HepG2 (cell line): ENCODE data around the gene NRL. TPM values are rescaled to one million over a fixed set of nuclear protein-coding genes. Genes with fewer than 3 reads are reported as not detected.

ENCODE experiments used
- CBFB ChIP-seq: sonication (generic); formaldehyde crosslinking; IDR thresholded peaks from 2 replicates; pipeline ENCODE4 v1.4.0; 2020; ENCODE audit warnings: missing genetic modification reagents
- CEBPB ChIP-seq: IDR thresholded peaks from 2 replicates; pipeline ENCODE4 v1.6.1; 2011; ENCODE audit warnings: low read depth, low read length, improper control_type of control experiment, borderline replicate concordance
- FOXP1 ChIP-seq, 2 experiments: fragments of 450-650 bp in 1 of 2; IDR thresholded peaks; 2 replicates each; pipeline ENCODE4 v1.6.1; 2017 to 2018; ENCODE audit warnings: antibody characterized with exemption in 1 of 2
- IKZF4 ChIP-seq: sonication (generic); formaldehyde crosslinking; IDR thresholded peaks from 2 replicates; pipeline ENCODE4 v1.5.1; 2020; ENCODE audit warnings: borderline replicate concordance, mild to moderate bottlenecking, low read depth, missing genetic modification reagents; ENCODE audit errors: not compliant biosample characterization
- SMAD1 ChIP-seq: sonication (generic); formaldehyde crosslinking; IDR thresholded peaks from 2 replicates; pipeline ENCODE4 v1.4.0; 2020; ENCODE audit warnings: missing genetic modification reagents, low read depth, mild to moderate bottlenecking, borderline replicate concordance
- SMARCE1 ChIP-seq: fragments of 450-650 bp; IDR thresholded peaks from 2 replicates; pipeline ENCODE4 v1.6.1; 2017; ENCODE audit warnings: borderline replicate concordance
- SOX13 ChIP-seq, 3 experiments: fragments of 450-650 bp in 1 of 3; sonication (generic) in 1 of 3; formaldehyde crosslinking in 1 of 3; IDR thresholded peaks in 2 of 3; conservative IDR thresholded peaks in 1 of 3; 2 replicates each; pipeline versions ENCODE4 v1.5.0 to v1.6.1; 2016 to 2020; ENCODE audit warnings: antibody characterized with exemption in 1 of 3, mild to moderate bottlenecking in 1 of 3, missing compliant biosample characterization in 1 of 3, missing genetic modification reagents in 1 of 3, moderate library complexity in 1 of 3
- ZMYM3 ChIP-seq: sonication (generic); formaldehyde crosslinking; IDR thresholded peaks from 2 replicates; pipeline ENCODE4 v1.5.1; 2020; ENCODE audit warnings: mild to moderate bottlenecking, missing genetic modification reagents
- ZNF720 ChIP-seq: sonication (generic); formaldehyde crosslinking; IDR thresholded peaks from 2 replicates; pipeline ENCODE4 v1.4.0; 2020; ENCODE audit warnings: missing genetic modification reagents
- polyA plus RNA-seq, 8 experiments: library from polyadenylated mRNA; depleted of rRNA in 3 of 8; stranded (reverse) in 7 of 8; unstranded in 1 of 8; fragments of >200 nt; fragmentation: Illumina TruSeq in 4 of 8; extraction: Trizol in 4 of 8; gene quantifications; 2 replicates each; pipeline versions ENCODE4 v1.2.1 to v1.2.3, GENCODE V29; 2011 to 2016; ENCODE audit warnings: low read depth in 4 of 8, missing spikeins in 1 of 8, mixed read lengths in 1 of 8; ENCODE audit not compliant: insufficient read depth in 1 of 8
- total RNA-seq, 5 experiments: library from RNA; depleted of rRNA; stranded (reverse); fragments of >200 nt; fragmentation: Illumina TruSeq; extraction: Trizol; gene quantifications; 2 replicates each; pipeline ENCODE4 v1.2.3, GENCODE V29; 2016; ENCODE audit warnings: low read depth in 1 of 5
- TF ChIP-seq, protein P1 (sequence below): conservative IDR thresholded peaks from 2 replicates; pipeline ENCODE4 v1.6.1; 2018; ENCODE audit warnings: missing genetic modification reagents
- TF ChIP-seq, protein P2 (sequence below): sonication (generic); formaldehyde crosslinking; IDR thresholded peaks from 2 replicates; pipeline ENCODE4 v1.4.0; 2020; ENCODE audit warnings: missing genetic modification reagents
- TF ChIP-seq, protein P3 (sequence below): sonication (generic); formaldehyde crosslinking; IDR thresholded peaks from 2 replicates; pipeline ENCODE4 v1.5.0; 2020; ENCODE audit warnings: missing genetic modification reagents
- TF ChIP-seq, protein P4 (sequence below): sonication (generic); formaldehyde crosslinking; IDR thresholded peaks from 2 replicates; pipeline ENCODE4 v1.4.0; 2020; ENCODE audit warnings: missing genetic modification reagents, borderline replicate concordance
- TF ChIP-seq, protein P5 (sequence below): IDR thresholded peaks from 2 replicates; pipeline ENCODE4 v1.6.1; 2016; ENCODE audit warnings: low read depth, borderline replicate concordance

Gene NRL
- total and polyA plus RNA-seq, 2 of the 13 experiments (the other 11 are each of a cell fraction or from before 2014, with no cell fraction given): 2.5 to 4.7 TPM

DNA sequence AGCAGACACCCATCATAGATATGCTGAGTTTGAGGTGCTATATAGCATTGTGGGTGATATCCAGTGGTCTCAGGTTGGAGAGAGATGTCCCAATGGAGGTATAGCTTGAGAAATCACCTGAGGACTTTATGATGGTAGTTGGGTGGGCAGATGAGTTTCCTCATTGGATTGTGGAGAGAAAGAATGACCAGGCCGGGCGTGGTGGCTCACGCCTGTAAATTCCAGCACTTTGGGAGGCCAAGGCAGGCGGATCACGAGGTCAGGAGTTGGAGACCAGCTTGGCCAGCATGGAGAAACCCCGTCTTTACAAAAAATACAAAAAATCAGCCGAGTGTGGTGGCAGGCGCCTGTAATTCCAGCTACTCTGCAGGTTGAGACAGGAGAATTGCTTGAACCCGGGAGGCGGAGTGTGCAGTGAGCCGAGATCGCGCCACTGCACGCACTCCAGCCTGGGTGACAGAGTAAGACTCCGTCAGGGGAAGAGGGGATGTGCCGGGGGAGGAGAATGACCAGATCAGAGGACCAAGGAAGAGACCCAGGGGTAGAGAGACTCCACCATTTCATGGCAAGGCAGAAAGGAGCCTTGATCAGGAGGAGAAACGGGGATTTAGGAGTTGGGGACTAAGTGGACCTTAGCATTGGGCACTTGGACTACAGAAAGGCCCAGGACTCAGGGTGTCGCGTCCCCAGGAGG lies 21.4 kb downstream of the NRL start (continued):
- TF ChIP-seq SOX13 (IDR thresholded peaks at IDR 0.05) (no peak), SOX13 (CRISPR knock-in tag; conservative IDR thresholded peaks at IDR 0.05 in 1 of 2, IDR thresholded peaks at IDR 0.05 in 1 of 2) (0 out of 4 replicates have a peak, but pooled peaks of 1 of the 2 experiments have one; percentile 36), SMAD1 (CRISPR knock-in tag) (peak; percentile 14; the same call in 1 of the 2 replicates), FOXP1 (IDR thresholded peaks at IDR 0.05) (no peak), FOXP1 (CRISPR knock-in tag; IDR thresholded peaks at IDR 0.05) (no peak), IKZF4 (no peak), ZNF720 (CRISPR knock-in tag) (0 out of 2 replicates have a peak, but pooled peaks have one; percentile 14), ZMYM3 (0 out of 2 replicates have a peak, but pooled peaks have one; percentile 6), CBFB (no peak), SMARCE1 (no peak), CEBPB (no peak)
- TF ChIP-seq, protein P1, sequence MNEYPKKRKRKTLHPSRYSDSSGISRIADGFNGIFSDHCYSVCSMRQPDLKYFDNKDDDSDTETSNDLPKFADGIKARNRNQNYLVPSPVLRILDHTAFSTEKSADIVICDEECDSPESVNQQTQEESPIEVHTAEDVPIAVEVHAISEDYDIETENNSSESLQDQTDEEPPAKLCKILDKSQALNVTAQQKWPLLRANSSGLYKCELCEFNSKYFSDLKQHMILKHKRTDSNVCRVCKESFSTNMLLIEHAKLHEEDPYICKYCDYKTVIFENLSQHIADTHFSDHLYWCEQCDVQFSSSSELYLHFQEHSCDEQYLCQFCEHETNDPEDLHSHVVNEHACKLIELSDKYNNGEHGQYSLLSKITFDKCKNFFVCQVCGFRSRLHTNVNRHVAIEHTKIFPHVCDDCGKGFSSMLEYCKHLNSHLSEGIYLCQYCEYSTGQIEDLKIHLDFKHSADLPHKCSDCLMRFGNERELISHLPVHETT: no peak
- TF ChIP-seq, protein P2, sequence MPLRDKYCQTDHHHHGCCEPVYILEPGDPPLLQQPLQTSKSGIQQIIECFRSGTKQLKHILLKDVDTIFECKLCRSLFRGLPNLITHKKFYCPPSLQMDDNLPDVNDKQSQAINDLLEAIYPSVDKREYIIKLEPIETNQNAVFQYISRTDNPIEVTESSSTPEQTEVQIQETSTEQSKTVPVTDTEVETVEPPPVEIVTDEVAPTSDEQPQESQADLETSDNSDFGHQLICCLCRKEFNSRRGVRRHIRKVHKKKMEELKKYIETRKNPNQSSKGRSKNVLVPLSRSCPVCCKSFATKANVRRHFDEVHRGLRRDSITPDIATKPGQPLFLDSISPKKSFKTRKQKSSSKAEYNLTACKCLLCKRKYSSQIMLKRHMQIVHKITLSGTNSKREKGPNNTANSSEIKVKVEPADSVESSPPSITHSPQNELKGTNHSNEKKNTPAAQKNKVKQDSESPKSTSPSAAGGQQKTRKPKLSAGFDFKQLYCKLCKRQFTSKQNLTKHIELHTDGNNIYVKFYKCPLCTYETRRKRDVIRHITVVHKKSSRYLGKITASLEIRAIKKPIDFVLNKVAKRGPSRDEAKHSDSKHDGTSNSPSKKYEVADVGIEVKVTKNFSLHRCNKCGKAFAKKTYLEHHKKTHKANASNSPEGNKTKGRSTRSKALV (CRISPR knock-in tag): peak; percentile 19; the same call in 1 of the 2 replicates
- TF ChIP-seq, protein P3, sequence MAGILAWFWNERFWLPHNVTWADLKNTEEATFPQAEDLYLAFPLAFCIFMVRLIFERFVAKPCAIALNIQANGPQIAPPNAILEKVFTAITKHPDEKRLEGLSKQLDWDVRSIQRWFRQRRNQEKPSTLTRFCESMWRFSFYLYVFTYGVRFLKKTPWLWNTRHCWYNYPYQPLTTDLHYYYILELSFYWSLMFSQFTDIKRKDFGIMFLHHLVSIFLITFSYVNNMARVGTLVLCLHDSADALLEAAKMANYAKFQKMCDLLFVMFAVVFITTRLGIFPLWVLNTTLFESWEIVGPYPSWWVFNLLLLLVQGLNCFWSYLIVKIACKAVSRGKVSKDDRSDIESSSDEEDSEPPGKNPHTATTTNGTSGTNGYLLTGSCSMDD (CRISPR knock-in tag): 0 out of 2 replicates have a peak, but pooled peaks have one; percentile 53
- TF ChIP-seq, protein P4, sequence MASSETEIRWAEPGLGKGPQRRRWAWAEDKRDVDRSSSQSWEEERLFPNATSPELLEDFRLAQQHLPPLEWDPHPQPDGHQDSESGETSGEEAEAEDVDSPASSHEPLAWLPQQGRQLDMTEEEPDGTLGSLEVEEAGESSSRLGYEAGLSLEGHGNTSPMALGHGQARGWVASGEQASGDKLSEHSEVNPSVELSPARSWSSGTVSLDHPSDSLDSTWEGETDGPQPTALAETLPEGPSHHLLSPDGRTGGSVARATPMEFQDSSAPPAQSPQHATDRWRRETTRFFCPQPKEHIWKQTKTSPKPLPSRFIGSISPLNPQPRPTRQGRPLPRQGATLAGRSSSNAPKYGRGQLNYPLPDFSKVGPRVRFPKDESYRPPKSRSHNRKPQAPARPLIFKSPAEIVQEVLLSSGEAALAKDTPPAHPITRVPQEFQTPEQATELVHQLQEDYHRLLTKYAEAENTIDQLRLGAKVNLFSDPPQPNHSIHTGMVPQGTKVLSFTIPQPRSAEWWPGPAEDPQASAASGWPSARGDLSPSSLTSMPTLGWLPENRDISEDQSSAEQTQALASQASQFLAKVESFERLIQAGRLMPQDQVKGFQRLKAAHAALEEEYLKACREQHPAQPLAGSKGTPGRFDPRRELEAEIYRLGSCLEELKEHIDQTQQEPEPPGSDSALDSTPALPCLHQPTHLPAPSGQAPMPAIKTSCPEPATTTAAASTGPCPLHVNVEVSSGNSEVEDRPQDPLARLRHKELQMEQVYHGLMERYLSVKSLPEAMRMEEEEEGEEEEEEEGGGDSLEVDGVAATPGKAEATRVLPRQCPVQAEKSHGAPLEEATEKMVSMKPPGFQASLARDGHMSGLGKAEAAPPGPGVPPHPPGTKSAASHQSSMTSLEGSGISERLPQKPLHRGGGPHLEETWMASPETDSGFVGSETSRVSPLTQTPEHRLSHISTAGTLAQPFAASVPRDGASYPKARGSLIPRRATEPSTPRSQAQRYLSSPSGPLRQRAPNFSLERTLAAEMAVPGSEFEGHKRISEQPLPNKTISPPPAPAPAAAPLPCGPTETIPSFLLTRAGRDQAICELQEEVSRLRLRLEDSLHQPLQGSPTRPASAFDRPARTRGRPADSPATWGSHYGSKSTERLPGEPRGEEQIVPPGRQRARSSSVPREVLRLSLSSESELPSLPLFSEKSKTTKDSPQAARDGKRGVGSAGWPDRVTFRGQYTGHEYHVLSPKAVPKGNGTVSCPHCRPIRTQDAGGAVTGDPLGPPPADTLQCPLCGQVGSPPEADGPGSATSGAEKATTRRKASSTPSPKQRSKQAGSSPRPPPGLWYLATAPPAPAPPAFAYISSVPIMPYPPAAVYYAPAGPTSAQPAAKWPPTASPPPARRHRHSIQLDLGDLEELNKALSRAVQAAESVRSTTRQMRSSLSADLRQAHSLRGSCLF: no peak
- TF ChIP-seq, protein P5, sequence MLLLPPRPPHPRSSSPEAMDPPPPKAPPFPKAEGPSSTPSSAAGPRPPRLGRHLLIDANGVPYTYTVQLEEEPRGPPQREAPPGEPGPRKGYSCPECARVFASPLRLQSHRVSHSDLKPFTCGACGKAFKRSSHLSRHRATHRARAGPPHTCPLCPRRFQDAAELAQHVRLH: 0 out of 2 replicates have a peak, but pooled peaks have one; percentile 0
